Retinal pigment epithelial cell (primary cell): ENCODE results near the gene CRELD2.
"Not testable (repeated sequence)": the region's sequence is repeated elsewhere in the genome, so short reads cannot be mapped to it uniquely, and the experiment has no call there.

Experiments
- DNase-seq: peaks from one replicate; pipeline ENCODE4 v3.0.0-alpha.2; 2010; ENCODE audit warnings: low read depth
- H3K4me3 ChIP-seq: 2 replicates; pipeline ENCODE4 v1.5.1; 2011; ENCODE audit warnings: mild to moderate bottlenecking, low read length, control low read depth, moderate library complexity
- TF ChIP-seq, protein P1 (sequence below): conservative IDR thresholded peaks from 2 replicates; pipeline ENCODE4 v1.5.1; 2011; ENCODE audit warnings: low read depth, low read length, control low read depth, inconsistent platforms

The CRELD2 gene

DNA sequence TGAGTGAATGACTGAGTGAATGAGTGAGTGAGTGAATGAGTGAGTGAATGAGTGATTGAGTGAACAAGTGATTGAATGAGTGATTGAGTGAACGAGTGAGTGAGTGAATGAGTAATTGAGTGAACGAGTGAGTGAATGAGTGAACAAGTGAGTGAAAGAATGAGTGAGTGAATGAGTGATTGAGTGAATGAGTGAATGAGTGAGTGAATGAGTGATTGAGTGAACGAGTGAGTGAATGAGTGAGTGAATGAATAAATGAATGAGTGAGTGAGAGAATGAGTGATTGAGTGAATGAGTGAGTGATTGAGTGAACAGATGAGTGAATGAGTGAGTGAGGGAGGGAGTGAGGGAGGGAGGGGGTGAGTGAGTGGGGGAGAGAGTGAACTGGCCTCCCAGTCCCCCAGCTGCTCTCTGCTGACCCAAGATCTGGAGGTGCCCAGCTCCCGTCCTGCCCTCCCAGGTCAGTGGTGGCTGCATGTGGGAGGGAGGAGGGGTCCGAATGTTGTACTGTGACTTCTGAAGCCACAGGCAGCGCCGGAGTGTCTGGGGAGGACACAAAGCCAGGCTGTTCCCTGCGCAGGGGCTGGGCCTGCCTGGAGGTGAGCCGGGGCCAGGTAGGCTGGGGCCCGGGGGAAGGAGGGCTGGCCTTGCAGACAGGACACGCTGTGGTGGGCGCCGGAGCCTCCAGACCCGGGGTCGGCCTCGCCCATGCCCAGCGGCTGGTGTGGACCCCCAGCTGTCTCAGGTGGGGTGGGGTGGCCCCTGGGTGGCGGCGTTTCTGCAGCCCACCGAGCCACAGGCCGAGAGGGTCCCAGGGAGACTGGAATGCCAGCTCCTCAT lies 24.4 kb downstream of the CRELD2 start:
- H3K4me3 ChIP-seq, result no peak overlapping the region
- DNase-seq, result no peak
- TF ChIP-seq, protein P1, sequence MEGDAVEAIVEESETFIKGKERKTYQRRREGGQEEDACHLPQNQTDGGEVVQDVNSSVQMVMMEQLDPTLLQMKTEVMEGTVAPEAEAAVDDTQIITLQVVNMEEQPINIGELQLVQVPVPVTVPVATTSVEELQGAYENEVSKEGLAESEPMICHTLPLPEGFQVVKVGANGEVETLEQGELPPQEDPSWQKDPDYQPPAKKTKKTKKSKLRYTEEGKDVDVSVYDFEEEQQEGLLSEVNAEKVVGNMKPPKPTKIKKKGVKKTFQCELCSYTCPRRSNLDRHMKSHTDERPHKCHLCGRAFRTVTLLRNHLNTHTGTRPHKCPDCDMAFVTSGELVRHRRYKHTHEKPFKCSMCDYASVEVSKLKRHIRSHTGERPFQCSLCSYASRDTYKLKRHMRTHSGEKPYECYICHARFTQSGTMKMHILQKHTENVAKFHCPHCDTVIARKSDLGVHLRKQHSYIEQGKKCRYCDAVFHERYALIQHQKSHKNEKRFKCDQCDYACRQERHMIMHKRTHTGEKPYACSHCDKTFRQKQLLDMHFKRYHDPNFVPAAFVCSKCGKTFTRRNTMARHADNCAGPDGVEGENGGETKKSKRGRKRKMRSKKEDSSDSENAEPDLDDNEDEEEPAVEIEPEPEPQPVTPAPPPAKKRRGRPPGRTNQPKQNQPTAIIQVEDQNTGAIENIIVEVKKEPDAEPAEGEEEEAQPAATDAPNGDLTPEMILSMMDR, result no peak

DNA sequence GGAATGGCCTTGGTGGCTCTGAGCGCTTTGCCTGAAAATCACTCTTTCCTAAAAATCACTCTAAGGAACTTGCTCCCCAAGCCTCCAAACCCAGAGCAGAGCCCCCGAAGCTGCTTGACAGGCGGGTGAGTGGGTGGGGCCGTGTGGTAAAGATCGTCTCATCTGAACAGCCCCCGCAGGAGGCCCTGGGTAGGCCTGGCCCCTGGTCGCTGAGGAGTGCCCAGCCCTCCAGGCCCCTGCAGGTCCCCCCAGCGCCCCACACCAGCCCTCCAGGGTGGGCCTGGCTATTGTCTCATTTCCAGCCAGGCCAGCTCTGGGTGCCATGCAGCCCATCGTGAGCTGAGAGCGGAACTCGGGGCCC lies 25.0 kb downstream of the CRELD2 start:
- TF ChIP-seq, protein P1, result no peak
- H3K4me3 ChIP-seq, result no peak overlapping the region
- no peak for DNase-seq

DNA sequence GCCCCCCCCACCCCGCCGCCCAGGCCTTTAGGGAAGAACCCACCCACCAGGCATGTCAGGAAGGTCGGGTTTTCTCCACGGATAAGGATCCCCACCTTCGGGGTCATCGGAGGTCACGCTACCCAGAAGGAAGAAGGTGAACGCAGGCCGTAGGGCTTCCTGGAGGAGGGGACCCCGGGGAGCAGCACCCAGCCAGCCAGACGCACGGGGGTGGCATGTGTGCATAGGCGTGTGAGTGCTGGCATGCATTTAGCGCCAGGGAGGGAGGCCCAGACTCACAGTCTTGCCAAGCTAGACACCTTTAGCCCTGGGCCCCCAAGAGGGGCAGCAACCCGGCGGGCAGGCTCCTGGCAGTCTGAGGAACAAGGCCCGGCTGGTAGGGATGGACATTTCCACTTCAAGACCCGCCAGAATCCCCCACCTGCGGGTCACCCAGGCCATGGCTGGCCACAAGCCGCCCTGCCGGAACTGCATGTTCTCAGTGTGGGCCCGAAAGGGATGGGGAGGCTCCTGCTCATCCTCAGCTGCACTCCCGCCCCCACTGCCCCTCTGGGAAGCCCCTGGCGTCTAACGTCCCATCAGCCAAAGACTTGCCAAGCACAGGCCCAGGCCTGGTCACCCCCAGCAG lies 25.5 kb downstream of the CRELD2 start:
- no peak for DNase-seq
- TF ChIP-seq, protein P1, result no peak
- H3K4me3 ChIP-seq, result no peak overlapping the region

DNA sequence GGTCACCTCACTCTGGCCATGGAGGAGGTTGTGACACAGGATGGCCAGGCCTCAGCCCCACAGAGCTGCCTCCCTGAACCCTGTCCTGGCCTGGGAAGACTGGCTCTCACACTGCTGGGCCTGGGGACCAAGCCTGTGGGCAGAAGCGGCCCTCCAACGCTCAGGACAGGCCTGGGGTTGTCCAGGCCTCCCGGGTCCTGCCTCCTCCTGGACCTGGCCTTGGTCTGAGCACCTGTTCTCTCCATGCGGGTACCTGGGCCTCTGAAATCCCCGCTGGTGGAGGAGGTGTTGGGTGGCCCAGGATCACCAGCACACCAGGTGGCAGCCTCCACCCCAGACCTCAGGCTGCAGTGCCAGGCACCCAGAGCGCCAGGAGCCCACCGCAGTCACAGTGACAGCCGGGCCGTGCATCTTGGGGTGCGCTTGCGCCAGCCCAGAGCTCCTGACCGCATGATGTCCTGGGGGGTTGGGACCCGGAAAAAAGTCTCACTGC lies 26.0 kb downstream of the CRELD2 start:
- no peak for DNase-seq
- TF ChIP-seq, protein P1, result no peak
- H3K4me3 ChIP-seq, result no peak overlapping the region

DNA sequence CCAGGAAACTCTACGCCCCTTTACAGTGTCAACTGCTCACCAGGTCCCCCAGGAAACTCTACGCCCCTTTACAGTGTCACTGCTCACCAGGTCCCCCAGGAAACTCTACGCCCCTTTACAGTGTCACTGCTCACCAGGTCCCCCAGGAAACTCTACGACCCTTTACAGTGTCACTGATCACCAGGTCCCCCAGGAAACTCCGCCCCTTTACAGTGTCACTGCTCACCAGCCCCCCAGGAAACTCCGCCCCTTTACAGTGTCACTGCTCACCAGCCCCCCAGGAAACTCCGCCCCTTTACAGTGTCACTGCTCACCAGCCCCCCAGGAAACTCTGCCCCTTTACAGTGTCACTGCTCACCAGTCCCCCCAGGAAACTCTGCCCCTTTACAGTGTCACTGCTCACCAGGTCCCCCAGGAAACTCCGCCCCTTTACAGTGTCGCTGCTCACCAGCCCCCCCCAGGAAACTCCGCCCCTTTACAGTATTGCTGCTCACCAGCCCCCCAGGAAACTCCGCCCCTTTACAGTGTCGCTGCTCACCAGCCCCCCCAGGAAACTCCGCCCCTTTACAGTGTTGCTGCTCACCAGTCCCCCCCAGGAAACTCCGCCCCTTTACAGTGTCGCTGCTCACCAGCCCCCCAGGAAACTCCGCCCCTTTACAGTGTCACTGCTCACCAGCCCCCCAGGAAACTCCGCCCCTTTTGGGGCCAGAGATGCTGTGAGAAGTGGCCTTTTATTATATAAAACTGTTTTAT lies 26.8 kb downstream of the CRELD2 start:
- H3K4me3 ChIP-seq, DNase-seq: not testable (repeated sequence)

DNA sequence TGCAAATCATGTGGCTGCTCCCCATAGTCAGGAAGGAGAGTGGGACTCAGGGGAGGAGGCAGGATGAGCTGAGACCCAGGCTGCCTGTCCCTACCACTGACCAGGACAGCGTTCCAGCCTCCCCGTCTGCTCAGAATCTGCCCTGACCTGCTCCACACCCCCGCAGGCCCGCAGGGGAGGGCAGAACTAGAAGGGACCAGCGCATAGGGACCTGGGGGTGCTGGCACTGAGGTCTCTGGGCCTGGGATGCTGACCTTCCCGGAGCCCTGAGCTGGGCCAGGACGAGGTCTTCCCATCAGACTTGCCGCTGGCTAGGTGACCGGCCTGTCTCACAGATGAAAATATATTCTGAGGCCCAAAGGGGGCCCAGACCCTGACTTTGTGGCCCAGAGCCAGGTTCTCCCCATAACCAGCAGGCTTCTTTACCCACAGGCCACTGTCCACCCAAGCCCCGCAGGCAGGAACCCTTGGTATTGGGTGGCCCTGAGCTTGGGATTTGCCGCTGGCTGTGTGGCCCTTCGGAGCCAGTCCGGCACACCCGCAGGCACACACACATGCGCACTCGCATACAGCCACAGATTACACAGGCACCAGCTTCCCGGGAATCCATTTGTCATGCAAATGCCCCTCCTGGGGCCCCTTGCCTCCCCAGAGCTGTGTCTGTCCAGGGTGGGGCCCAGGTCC lies 28.3 kb downstream of the CRELD2 start:
- H3K4me3 ChIP-seq, result no peak overlapping the region
- TF ChIP-seq, protein P1, result no peak
- DNase-seq, result no peak

DNA sequence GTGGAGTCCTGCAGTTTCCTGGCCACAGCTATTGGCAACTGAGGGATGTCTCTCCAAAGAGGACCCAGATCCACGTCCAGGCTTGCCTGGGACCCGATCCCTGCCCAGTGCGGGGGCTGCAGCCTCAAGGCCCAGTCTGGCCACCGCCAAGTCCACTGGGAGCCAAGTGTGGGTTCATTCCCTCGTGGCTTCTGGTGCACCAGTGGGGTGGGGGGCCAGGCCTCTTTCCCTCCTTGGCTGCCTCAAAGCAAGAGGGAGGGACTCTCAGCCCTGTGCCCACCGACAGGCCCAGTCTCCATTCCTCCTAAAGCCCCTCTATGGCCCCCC lies 28.8 kb downstream of the CRELD2 start:
- H3K4me3 ChIP-seq, result no peak overlapping the region
- TF ChIP-seq, protein P1, result no peak

More for the DNA sequence above, 28.8 kb downstream of the CRELD2 start:
- no peak for DNase-seq
